Esophagus squamous epithelium (tissue), 4 donors: Measurements from ENCODE around the gene STXBP4.

Source experiments
- CTCF ChIP-seq, 6 experiments: fragments of 450-650 bp in 4 of 6; fragments of 200-600 bp in 2 of 6; sonication (generic) in 2 of 6; IDR thresholded peaks; one replicate each; pipeline ENCODE4 v1.5.1; 2016 to 2019; ENCODE audit warnings: antibody characterized with exemption in 6 of 6, mild to moderate bottlenecking in 4 of 6, moderate library complexity in 4 of 6
- POLR2A ChIP-seq, 4 donors: fragments of 450-650 bp; IDR thresholded peaks; one replicate each; pipeline ENCODE4 v1.6.1; 2017; ENCODE audit warnings: antibody characterized with exemption in 4 of 4, mild to moderate bottlenecking in 4 of 4, moderate library complexity in 3 of 4

DNA sequence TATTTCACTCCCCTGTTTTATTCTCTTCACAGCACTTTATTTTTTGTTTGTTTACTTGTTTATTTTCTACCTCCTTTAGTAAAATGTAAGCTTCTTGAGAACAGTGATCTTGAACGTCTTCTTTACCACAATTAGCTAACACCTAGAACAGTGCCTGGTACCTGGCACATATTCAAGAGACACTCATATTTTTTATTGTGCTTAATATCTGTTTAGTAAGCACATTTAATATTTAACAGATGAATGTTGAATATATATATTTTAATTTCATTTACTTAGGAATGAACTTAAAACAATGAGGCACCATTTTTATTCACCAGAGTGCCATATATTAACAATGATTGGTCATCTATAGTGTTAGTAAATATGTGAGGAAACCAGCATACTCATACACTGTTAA is 130.2 kb downstream of the STXBP4 start:
- TF ChIP-seq CTCF (IDR thresholded peaks at IDR 0.05) (no peak), POLR2A (IDR thresholded peaks at IDR 0.05) (no peak)
